Measurements from ENCODE around the gene B4GALT4. TPM values are rescaled to one million over a fixed set of nuclear protein-coding genes. Genes with fewer than 3 reads are reported as not detected.
A peak's percentile ranks its signal among the peaks of the same experiment; 100 is the strongest.
"Not testable (repeated sequence)": the region's sequence is repeated elsewhere in the genome, so short reads cannot be mapped to it uniquely, and the experiment has no call there.

B4GALT4 gene
- total RNA-seq, 4 donors from 2014 or later, result 5.7 to 13.4 (median 7.7) TPM

GRCh38 chr3:119245778-119246177, 5.1 kb upstream of the B4GALT4 start:
- in situ Hi-C loops (cut with MboI; ENCODE audit: low sequenced_read_pairs in 4 of 4) (loop anchor here in 3 of 4 donors (10.0 to 25.0 kb wide), 2 partner anchors 358 to 361 kb away; no protein-coding TSS in a partner anchor), intact Hi-C loops (cut with DNase I; ENCODE audit: low total_unique reads) (loop anchor here (10.0 kb wide), 3 partner anchors 249 to 439 kb away; partner anchors contain the start of gene TIMMDC1)
- ATAC-seq (peak in 1 of 2 donors; percentile 26), DNase-seq (peak in 1 of 2 donors; percentile 55)
- no peaks in the 10 kb centered on the region for H3K27me3 ChIP-seq
- H3K9me3 ChIP-seq, result no peaks in the 10 kb centered on the region
- H3K27ac ChIP-seq, result peak overlapping the region in 1 of 4 donors; percentile 19
- H3K36me3 ChIP-seq, result no peaks in the 10 kb centered on the region
- H3K4me1 ChIP-seq, result peaks cover 0 to 6% of the 10 kb centered on the region in 2 donors
- H3K4me3 ChIP-seq, result no peak overlapping the region
- no peak for TF ChIP-seq POLR2A (IDR thresholded peaks at IDR 0.05)

GRCh38 chr3:119243712-119244111, 3.0 kb upstream of the B4GALT4 start:
- intact Hi-C loops (cut with DNase I; ENCODE audit: low total_unique reads) (loop anchor here (5.0 to 10.0 kb wide), 4 partner anchors 49 to 441 kb away; partner anchors contain the start of genes ARHGAP31 and TIMMDC1), in situ Hi-C loops (cut with MboI; ENCODE audit: low sequenced_read_pairs in 4 of 4) (loop anchor here in 3 of 4 donors (10.0 to 25.0 kb wide), 2 partner anchors 356 to 359 kb away; no protein-coding TSS in a partner anchor)
- no peaks in the 10 kb centered on the region for H3K36me3 ChIP-seq
- H3K4me3 ChIP-seq, result no peak overlapping the region
- no peak for DNase-seq
- no peak for TF ChIP-seq POLR2A (IDR thresholded peaks at IDR 0.05)
- no peak for TF ChIP-seq CTCF (IDR thresholded peaks at IDR 0.05 in 4 of 5, conservative IDR thresholded peaks at IDR 0.05 in 1 of 5)
- no peak for ATAC-seq
- no peaks in the 10 kb centered on the region for H3K9me3 ChIP-seq
- H3K27me3 ChIP-seq, result no peaks in the 10 kb centered on the region
- H3K27ac ChIP-seq, result no peak overlapping the region
- H3K4me1 ChIP-seq, result peaks cover 0 to 19% of the 10 kb centered on the region in 2 donors

- in situ Hi-C loops (cut with MboI; ENCODE audit: low sequenced_read_pairs in 4 of 4), result loop anchor here in 3 of 4 donors (10.0 to 25.0 kb wide), 2 partner anchors 356 to 358 kb away; no protein-coding TSS in a partner anchor
- H3K4me1 ChIP-seq, result peaks cover 0 to 22% of the 10 kb centered on the region in 2 donors
- H3K27me3 ChIP-seq, H3K27ac ChIP-seq, H3K36me3 ChIP-seq, H3K4me3 ChIP-seq, ATAC-seq, DNase-seq, H3K9me3 ChIP-seq: not testable (repeated sequence)
- intact Hi-C loops (cut with DNase I; ENCODE audit: low total_unique reads), result loop anchor here (5.0 to 10.0 kb wide), 4 partner anchors 49 to 442 kb away; partner anchors contain the start of genes ARHGAP31 and TIMMDC1
Observed at GRCh38 chr3:119243058-119243529, 2.4 kb upstream of the B4GALT4 start.

- peaks cover 0 to 22% of the 10 kb centered on the region in 2 donors for H3K4me1 ChIP-seq
- intact Hi-C loops (cut with DNase I; ENCODE audit: low total_unique reads) (loop anchor here (5.0 to 10.0 kb wide), 4 partner anchors 50 to 442 kb away; partner anchors contain the start of genes ARHGAP31 and TIMMDC1), in situ Hi-C loops (cut with MboI; ENCODE audit: low sequenced_read_pairs in 4 of 4) (loop anchor here in 3 of 4 donors (10.0 to 25.0 kb wide), 2 partner anchors 355 to 358 kb away; no protein-coding TSS in a partner anchor)
- not testable (repeated sequence) for H3K4me3 ChIP-seq, H3K36me3 ChIP-seq, H3K9me3 ChIP-seq, DNase-seq, H3K27me3 ChIP-seq, ATAC-seq, H3K27ac ChIP-seq
Observed at GRCh38 chr3:119242387-119243057, 1.8 kb upstream of the B4GALT4 start.

GRCh38 chr3:119240101-119240590, 532 bp downstream of the B4GALT4 start:
- ATAC-seq (peak; percentile 17 to 18), DNase-seq (peak in 1 of 2 donors; percentile 21)
- H3K9me3 ChIP-seq, result no peaks in the 10 kb centered on the region
- H3K27me3 ChIP-seq, result no peaks in the 10 kb centered on the region
- H3K4me1 ChIP-seq, result peaks cover 0 to 22% of the 10 kb centered on the region in 2 donors
- H3K4me3 ChIP-seq, result peak overlapping the region; percentile 67 to 82 (median 70)
- H3K27ac ChIP-seq, result peak overlapping the region; percentile 77 to 89 (median 86)
- peaks cover 0 to 6% of the 10 kb centered on the region in 2 donors for H3K36me3 ChIP-seq
- TF ChIP-seq CTCF (IDR thresholded peaks at IDR 0.05 in 4 of 5, conservative IDR thresholded peaks at IDR 0.05 in 1 of 5) (no peak), POLR2A (IDR thresholded peaks at IDR 0.05) (no peak)
- intact Hi-C loops (cut with DNase I; ENCODE audit: low total_unique reads), result loop anchor here (5.0 to 10.0 kb wide), 4 partner anchors 52 to 445 kb away; partner anchors contain the start of genes ARHGAP31 and TIMMDC1
- in situ Hi-C loops (cut with MboI; ENCODE audit: low sequenced_read_pairs in 4 of 4), result loop anchor here in 3 of 4 donors (10.0 to 25.0 kb wide), 2 partner anchors 353 to 355 kb away; no protein-coding TSS in a partner anchor
